HepG2 (cell line): ENCODE results near the gene UBE2L6. TPM values are rescaled to one million over a fixed set of nuclear protein-coding genes. Genes with fewer than 3 reads are reported as not detected.

Source experiments
- AHR ChIP-seq: IDR thresholded peaks from 2 replicates; pipeline ENCODE4 v1.6.1; 2018; ENCODE audit warnings: missing genetic modification reagents, missing compliant biosample characterization
- ARNT2 ChIP-seq: sonication (generic); formaldehyde crosslinking; IDR thresholded peaks from 2 replicates; pipeline ENCODE4 v1.8.0; 2022; ENCODE audit warnings: mild to moderate bottlenecking, low read depth, missing genetic modification reagents, moderate library complexity
- CBX2 ChIP-seq, 2 experiments: fragments of 200-600 bp in 1 of 2; sonication (generic); formaldehyde crosslinking in 1 of 2; IDR thresholded peaks; 2 replicates each; pipeline versions ENCODE4 v1.7.0 to v1.8.1; 2018 to 2022; ENCODE audit warnings: low read depth in 2 of 2, low read length in 1 of 2, mild to moderate bottlenecking in 1 of 2, missing genetic modification reagents in 1 of 2
- HNRNPUL1 ChIP-seq: fragments of 200-400 bp; formaldehyde crosslinking; IDR thresholded peaks from 2 replicates; pipeline ENCODE4 v1.6.1; 2017; ENCODE audit warnings: low read depth, mild to moderate bottlenecking, low read length, moderate library complexity
- LBX2 ChIP-seq: sonication (generic); formaldehyde crosslinking; IDR thresholded peaks from 2 replicates; pipeline ENCODE4 v1.5.0; 2020; ENCODE audit warnings: missing genetic modification reagents, mild to moderate bottlenecking, borderline replicate concordance
- MED13 ChIP-seq: sonication (generic); formaldehyde crosslinking; IDR thresholded peaks from 2 replicates; pipeline ENCODE4 v1.5.0; 2020; ENCODE audit warnings: missing genetic modification reagents
- MEIS1 ChIP-seq: sonication (generic); formaldehyde crosslinking; IDR thresholded peaks from 2 replicates; pipeline ENCODE4 v1.9.0; 2021; ENCODE audit warnings: mild to moderate bottlenecking, missing genetic modification reagents, moderate library complexity, borderline replicate concordance
- NR2F2 ChIP-seq: IDR thresholded peaks from 2 replicates; pipeline ENCODE4 v1.6.1; 2012; ENCODE audit warnings: low read depth, inconsistent platforms, borderline replicate concordance
- TFDP1 ChIP-seq: IDR thresholded peaks from 2 replicates; pipeline ENCODE4 v1.6.1; 2016; ENCODE audit warnings: missing compliant biosample characterization, missing genetic modification reagents, borderline replicate concordance
- ZMAT5 ChIP-seq: sonication (generic); formaldehyde crosslinking; IDR thresholded peaks from 2 replicates; pipeline ENCODE4 v1.5.0; 2020; ENCODE audit warnings: mild to moderate bottlenecking, low read depth, missing genetic modification reagents, borderline replicate concordance
- ZNF205 ChIP-seq: IDR thresholded peaks from 2 replicates; pipeline ENCODE4 v1.6.1; 2018; ENCODE audit warnings: missing biosample characterization, missing genetic modification reagents
- ZNF337 ChIP-seq: sonication (generic); formaldehyde crosslinking; IDR thresholded peaks from 2 replicates; pipeline ENCODE4 v1.5.1; 2020; ENCODE audit warnings: missing genetic modification reagents, low read depth, mild to moderate bottlenecking, borderline replicate concordance
- ZNF572 ChIP-seq: sonication (generic); formaldehyde crosslinking; IDR thresholded peaks from 2 replicates; pipeline ENCODE4 v1.5.1; 2020; ENCODE audit warnings: mild to moderate bottlenecking, missing genetic modification reagents
- ZNF788 ChIP-seq: sonication (generic); formaldehyde crosslinking; IDR thresholded peaks from 2 replicates; pipeline ENCODE4 v1.5.0; 2020; ENCODE audit warnings: mild to moderate bottlenecking, missing genetic modification reagents, borderline replicate concordance
- polyA plus RNA-seq, 8 experiments: library from polyadenylated mRNA; depleted of rRNA in 3 of 8; stranded (reverse) in 7 of 8; unstranded in 1 of 8; fragments of >200 nt; fragmentation: Illumina TruSeq in 4 of 8; extraction: Trizol in 4 of 8; gene quantifications; 2 replicates each; pipeline versions ENCODE4 v1.2.1 to v1.2.3, GENCODE V29; 2011 to 2016; ENCODE audit warnings: low read depth in 4 of 8, missing spikeins in 1 of 8, mixed read lengths in 1 of 8; ENCODE audit not compliant: insufficient read depth in 1 of 8
- total RNA-seq, 5 experiments: library from RNA; depleted of rRNA; stranded (reverse); fragments of >200 nt; fragmentation: Illumina TruSeq; extraction: Trizol; gene quantifications; 2 replicates each; pipeline ENCODE4 v1.2.3, GENCODE V29; 2016; ENCODE audit warnings: low read depth in 1 of 5
- TF ChIP-seq, protein P1 (sequence below): IDR thresholded peaks from 2 replicates; pipeline ENCODE4 v1.6.1; 2016; ENCODE audit warnings: missing genetic modification reagents, missing compliant biosample characterization
- TF ChIP-seq, protein P2 (sequence below): sonication (generic); formaldehyde crosslinking; IDR thresholded peaks from 2 replicates; pipeline ENCODE4 v1.4.0; 2020; ENCODE audit warnings: missing genetic modification reagents
- TF ChIP-seq, protein P3 (sequence below): sonication (generic); formaldehyde crosslinking; conservative IDR thresholded peaks from 2 replicates; pipeline ENCODE4 v1.5.0; 2020; ENCODE audit warnings: missing genetic modification reagents
- TF ChIP-seq, protein P4 (sequence below): sonication (generic); IDR thresholded peaks from 2 replicates; pipeline ENCODE4 v1.6.1; 2016; ENCODE audit warnings: low read depth, borderline replicate concordance

The UBE2L6 gene
- total and polyA plus RNA-seq, 2 of the 13 experiments (the other 11 are each of a cell fraction or from before 2014, with no cell fraction given): 30.3 to 30.4 TPM

DNA sequence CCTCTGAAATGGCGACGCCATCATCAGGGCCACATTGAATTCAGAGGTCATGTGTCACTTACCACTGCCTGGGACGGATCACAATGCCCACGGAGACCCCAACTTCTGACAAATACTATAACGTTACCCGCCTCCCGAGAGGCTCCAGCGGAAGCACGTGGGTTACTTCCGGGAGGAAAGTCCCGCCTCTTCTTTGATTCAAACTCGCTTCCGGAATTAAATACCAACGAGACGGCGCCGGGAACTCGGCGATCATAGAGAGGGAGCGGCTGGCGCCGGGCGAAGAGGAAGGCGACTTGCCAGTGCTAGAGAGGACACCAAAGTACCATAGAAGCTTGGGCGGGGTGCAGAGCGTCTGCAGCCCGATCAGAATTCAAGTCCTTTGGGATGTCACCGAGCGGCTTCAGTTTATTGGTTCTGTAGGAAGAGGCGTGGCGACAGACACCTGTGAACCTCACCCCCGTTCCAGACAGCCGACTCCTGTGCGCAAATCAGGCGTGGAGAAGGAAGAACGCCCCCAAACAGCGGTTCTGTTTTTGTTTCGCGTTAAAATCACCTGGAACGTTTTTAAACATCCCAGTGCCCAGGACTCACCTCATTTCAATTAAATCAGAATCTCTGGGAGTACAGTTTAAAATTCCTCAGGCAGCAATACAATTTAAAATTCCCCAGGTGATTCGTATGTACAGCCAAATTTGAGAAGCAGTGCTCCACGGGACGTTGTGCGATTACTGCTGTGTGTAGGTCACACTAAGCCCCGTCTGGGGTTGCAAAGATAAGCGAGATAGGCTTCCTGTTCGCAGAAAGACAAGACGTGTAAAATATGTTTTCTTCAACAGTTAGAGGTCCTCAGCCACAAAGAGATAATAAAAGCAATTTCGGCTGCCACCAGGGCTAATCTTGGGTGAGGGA lies 36.6 kb downstream of the UBE2L6 start, which contains the start of gene TIMM10 (continued):
- TF ChIP-seq ZMAT5 (CRISPR knock-in tag) (no peak), AHR (CRISPR knock-in tag) (peak; percentile 45; the same call in 1 of the 2 replicates), TFDP1 (CRISPR knock-in tag) (peak; percentile 93), CBX2 (IDR thresholded peaks at IDR 0.05; ENCODE audit: low read depth, low read length) (no peak), CBX2 (CRISPR knock-in tag; IDR thresholded peaks at IDR 0.05; ENCODE audit: low read depth) (no peak), ZNF788 (CRISPR knock-in tag) (peak; percentile 38; the same call in 1 of the 2 replicates), ZNF337 (CRISPR knock-in tag) (peak; percentile 72; the same call in 1 of the 2 replicates), ZNF205 (CRISPR knock-in tag) (0 out of 2 replicates have a peak, but pooled peaks have one; percentile 29), HNRNPUL1 (no peak), MEIS1 (no peak), LBX2 (CRISPR knock-in tag) (no peak), ARNT2 (CRISPR knock-in tag) (no peak), MED13 (CRISPR knock-in tag) (peak; percentile 79; the same call in 1 of the 2 replicates), ZNF572 (CRISPR knock-in tag) (no peak), NR2F2 (peak; percentile 9; the same call in 1 of the 2 replicates)
- TF ChIP-seq, protein P1, sequence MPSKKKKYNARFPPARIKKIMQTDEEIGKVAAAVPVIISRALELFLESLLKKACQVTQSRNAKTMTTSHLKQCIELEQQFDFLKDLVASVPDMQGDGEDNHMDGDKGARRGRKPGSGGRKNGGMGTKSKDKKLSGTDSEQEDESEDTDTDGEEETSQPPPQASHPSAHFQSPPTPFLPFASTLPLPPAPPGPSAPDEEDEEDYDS (CRISPR knock-in tag): peak; percentile 76
- TF ChIP-seq, protein P2, sequence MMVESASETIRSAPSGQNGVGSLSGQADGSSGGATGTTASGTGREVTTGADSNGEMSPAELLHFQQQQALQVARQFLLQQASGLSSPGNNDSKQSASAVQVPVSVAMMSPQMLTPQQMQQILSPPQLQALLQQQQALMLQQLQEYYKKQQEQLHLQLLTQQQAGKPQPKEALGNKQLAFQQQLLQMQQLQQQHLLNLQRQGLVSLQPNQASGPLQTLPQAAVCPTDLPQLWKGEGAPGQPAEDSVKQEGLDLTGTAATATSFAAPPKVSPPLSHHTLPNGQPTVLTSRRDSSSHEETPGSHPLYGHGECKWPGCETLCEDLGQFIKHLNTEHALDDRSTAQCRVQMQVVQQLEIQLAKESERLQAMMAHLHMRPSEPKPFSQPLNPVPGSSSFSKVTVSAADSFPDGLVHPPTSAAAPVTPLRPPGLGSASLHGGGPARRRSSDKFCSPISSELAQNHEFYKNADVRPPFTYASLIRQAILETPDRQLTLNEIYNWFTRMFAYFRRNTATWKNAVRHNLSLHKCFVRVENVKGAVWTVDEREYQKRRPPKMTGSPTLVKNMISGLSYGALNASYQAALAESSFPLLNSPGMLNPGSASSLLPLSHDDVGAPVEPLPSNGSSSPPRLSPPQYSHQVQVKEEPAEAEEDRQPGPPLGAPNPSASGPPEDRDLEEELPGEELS (CRISPR knock-in tag): no peak; the same call in 1 of the 2 replicates
- TF ChIP-seq, protein P3, sequence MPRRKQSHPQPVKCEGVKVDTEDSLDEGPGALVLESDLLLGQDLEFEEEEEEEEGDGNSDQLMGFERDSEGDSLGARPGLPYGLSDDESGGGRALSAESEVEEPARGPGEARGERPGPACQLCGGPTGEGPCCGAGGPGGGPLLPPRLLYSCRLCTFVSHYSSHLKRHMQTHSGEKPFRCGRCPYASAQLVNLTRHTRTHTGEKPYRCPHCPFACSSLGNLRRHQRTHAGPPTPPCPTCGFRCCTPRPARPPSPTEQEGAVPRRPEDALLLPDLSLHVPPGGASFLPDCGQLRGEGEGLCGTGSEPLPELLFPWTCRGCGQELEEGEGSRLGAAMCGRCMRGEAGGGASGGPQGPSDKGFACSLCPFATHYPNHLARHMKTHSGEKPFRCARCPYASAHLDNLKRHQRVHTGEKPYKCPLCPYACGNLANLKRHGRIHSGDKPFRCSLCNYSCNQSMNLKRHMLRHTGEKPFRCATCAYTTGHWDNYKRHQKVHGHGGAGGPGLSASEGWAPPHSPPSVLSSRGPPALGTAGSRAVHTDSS (CRISPR knock-in tag): no peak
- TF ChIP-seq, protein P4, sequence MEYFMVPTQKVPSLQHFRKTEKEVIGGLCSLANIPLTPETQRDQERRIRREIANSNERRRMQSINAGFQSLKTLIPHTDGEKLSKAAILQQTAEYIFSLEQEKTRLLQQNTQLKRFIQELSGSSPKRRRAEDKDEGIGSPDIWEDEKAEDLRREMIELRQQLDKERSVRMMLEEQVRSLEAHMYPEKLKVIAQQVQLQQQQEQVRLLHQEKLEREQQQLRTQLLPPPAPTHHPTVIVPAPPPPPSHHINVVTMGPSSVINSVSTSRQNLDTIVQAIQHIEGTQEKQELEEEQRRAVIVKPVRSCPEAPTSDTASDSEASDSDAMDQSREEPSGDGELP: peak; percentile 68; the same call in 1 of the 2 replicates
